Upper lobe of right lung (tissue), 1 donor: ENCODE data around the gene SLC30A5. TPM values are rescaled to one million over a fixed set of nuclear protein-coding genes. Genes with fewer than 3 reads are reported as not detected.

ENCODE experiments used
- ATAC-seq: fragments of 200-7000 bp; cut with Tn5 transposase; one replicate; pipeline ENCODE4 v1.9.1; 2020; ENCODE audit warnings: mild to moderate bottlenecking, moderate library complexity
- DNase-seq: peaks from one replicate; pipeline ENCODE4 v3.0.0-alpha.2; 2020
- H3K27ac ChIP-seq: fragments of 200-600 bp; one replicate; pipeline ENCODE4 v1.8.0; 2022
- H3K27me3 ChIP-seq: fragments of 200-600 bp; one replicate; pipeline ENCODE4 v1.8.0; 2022; ENCODE audit warnings: mild to moderate bottlenecking
- H3K36me3 ChIP-seq: fragments of 200-600 bp; one replicate; pipeline ENCODE4 v1.8.0; 2022
- H3K4me1 ChIP-seq: fragments of 200-600 bp; one replicate; pipeline ENCODE4 v1.8.0; 2022
- H3K4me3 ChIP-seq: fragments of 200-600 bp; one replicate; pipeline ENCODE4 v1.8.0; 2022; ENCODE audit warnings: mild to moderate bottlenecking
- H3K9me3 ChIP-seq: fragments of 200-600 bp; one replicate; pipeline ENCODE4 v1.8.0; 2022
- CTCF ChIP-seq: fragments of 200-600 bp; IDR thresholded peaks from one replicate; pipeline ENCODE4 v1.8.0; 2022; ENCODE audit warnings: antibody characterized with exemption
- intact Hi-C: fragments of 100-400 bp; cut with DNase I; formaldehyde crosslinking; loops from one replicate; pipeline ENCODE4 v1.11.0; 2022
- total RNA-seq: library from RNA; stranded (reverse); fragmentation: NEBNext Ultra II Directional; extraction: Animal tissue kit (Norgen Biotek cat#: 25700); gene quantifications from one replicate; pipeline ENCODE4 v1.2.1, GENCODE V29; 2021
- donor health status: DM: no; HTN: yes; CAD: no; lungs with severe emphysema.

The SLC30A5 gene
- total RNA-seq, 1 donor from 2014 or later, result 58.1 TPM

- Histone ChIP-seq H3K4me1 (no peaks in the 10 kb centered on the region), H3K4me3 (no peak overlapping the region), H3K36me3 (no peaks in the 10 kb centered on the region), H3K27me3 (no peaks in the 10 kb centered on the region), H3K27ac (no peak overlapping the region), H3K9me3 (no peaks in the 10 kb centered on the region)
- TF ChIP-seq CTCF, result no peak
- intact Hi-C loops, result no loop called here
- DNase-seq, result no peak
- ATAC-seq, result no peak
Observed at GRCh38 chr5:69050214-69050613, 43.6 kb upstream of the SLC30A5 start.

GRCh38 chr5:69052181-69052580 lies 41.6 kb upstream of the SLC30A5 start:
- Histone ChIP-seq H3K27ac (no peak overlapping the region), H3K4me1 (no peaks in the 10 kb centered on the region), H3K4me3 (no peak overlapping the region), H3K27me3 (no peaks in the 10 kb centered on the region), H3K36me3 (no peaks in the 10 kb centered on the region), H3K9me3 (no peaks in the 10 kb centered on the region)
- intact Hi-C loops, result no loop called here
- TF ChIP-seq CTCF, result no peak
- ATAC-seq (no peak), DNase-seq (no peak)

GRCh38 chr5:69074664-69075521 lies 18.9 kb upstream of the SLC30A5 start:
- H3K4me1 ChIP-seq, result no peaks in the 10 kb centered on the region
- ATAC-seq (peak; percentile 45), DNase-seq (no peak)
- H3K27ac ChIP-seq, result no peak overlapping the region
- intact Hi-C loops, result no loop called here
- H3K4me3 ChIP-seq, result no peak overlapping the region
- no peaks in the 10 kb centered on the region for H3K36me3 ChIP-seq
- no peaks in the 10 kb centered on the region for H3K27me3 ChIP-seq
- no peaks in the 10 kb centered on the region for H3K9me3 ChIP-seq
- no peak for TF ChIP-seq CTCF

- Histone ChIP-seq H3K27me3 (no peaks in the 10 kb centered on the region), H3K36me3 (no peaks in the 10 kb centered on the region), H3K27ac (no peak overlapping the region), H3K9me3 (no peaks in the 10 kb centered on the region), H3K4me3 (no peak overlapping the region), H3K4me1 (no peaks in the 10 kb centered on the region)
- ATAC-seq (peak; percentile 35), DNase-seq (no peak)
- TF ChIP-seq CTCF, result no peak
- intact Hi-C loops, result no loop called here
Observed at GRCh38 chr5:69075522-69076179, 18.2 kb upstream of the SLC30A5 start.

GRCh38 chr5:69078921-69079540 lies 14.8 kb upstream of the SLC30A5 start:
- no peaks in the 10 kb centered on the region for H3K9me3 ChIP-seq
- no peak for TF ChIP-seq CTCF
- H3K27me3 ChIP-seq, result no peaks in the 10 kb centered on the region
- intact Hi-C loops, result no loop called here
- ATAC-seq (no peak), DNase-seq (no peak)
- no peaks in the 10 kb centered on the region for H3K36me3 ChIP-seq
- no peaks in the 10 kb centered on the region for H3K4me1 ChIP-seq
- H3K4me3 ChIP-seq, result no peak overlapping the region
- no peak overlapping the region for H3K27ac ChIP-seq
